Activated CD4-positive, alpha-beta T cell treated with anti-CD3 and anti-CD28 coated beads, Interleukin-2, amount 10 ng/mL, durations not matched to agents 24 days and 14 days (primary cell): Measurements from ENCODE around the gene UPP2. TPM values are rescaled to one million over a fixed set of nuclear protein-coding genes. Genes with fewer than 3 reads are reported as not detected.

Experiments
- DNase-seq: peaks from one replicate; pipeline ENCODE4 v3.0.0; 2022
- H3K27ac Mint-ChIP-seq: one replicate; pipeline ENCODE4 v1.8.0; 2022; ENCODE audit warnings: mild to moderate bottlenecking, mixed read lengths
- H3K27me3 Mint-ChIP-seq: one replicate; pipeline ENCODE4 v1.8.0; 2022; ENCODE audit warnings: mixed read lengths
- H3K36me3 Mint-ChIP-seq: one replicate; pipeline ENCODE4 v1.8.0; 2022; ENCODE audit warnings: low read depth, mild to moderate bottlenecking, mixed read lengths
- H3K4me1 Mint-ChIP-seq: one replicate; pipeline ENCODE4 v1.8.0; 2021; ENCODE audit warnings: mixed read lengths
- H3K4me3 Mint-ChIP-seq: one replicate; pipeline ENCODE4 v1.8.0; 2022; ENCODE audit warnings: mild to moderate bottlenecking, moderate library complexity, mixed read lengths
- H3K9me3 Mint-ChIP-seq: one replicate; pipeline ENCODE4 v1.8.0; 2021; ENCODE audit warnings: mixed read lengths
- intact Hi-C: fragments of 100-400 bp; cut with micrococcal nuclease; formaldehyde crosslinking; loops from one replicate; pipeline ENCODE4 v1.15.1; 2023
- total RNA-seq: library from RNA; stranded (reverse); gene quantifications from 2 replicates; pipeline ENCODE4 v1.2.3, GENCODE V29; 2022

UPP2 gene
- total RNA-seq, 1 donor from 2014 or later, result not detected

DNA sequence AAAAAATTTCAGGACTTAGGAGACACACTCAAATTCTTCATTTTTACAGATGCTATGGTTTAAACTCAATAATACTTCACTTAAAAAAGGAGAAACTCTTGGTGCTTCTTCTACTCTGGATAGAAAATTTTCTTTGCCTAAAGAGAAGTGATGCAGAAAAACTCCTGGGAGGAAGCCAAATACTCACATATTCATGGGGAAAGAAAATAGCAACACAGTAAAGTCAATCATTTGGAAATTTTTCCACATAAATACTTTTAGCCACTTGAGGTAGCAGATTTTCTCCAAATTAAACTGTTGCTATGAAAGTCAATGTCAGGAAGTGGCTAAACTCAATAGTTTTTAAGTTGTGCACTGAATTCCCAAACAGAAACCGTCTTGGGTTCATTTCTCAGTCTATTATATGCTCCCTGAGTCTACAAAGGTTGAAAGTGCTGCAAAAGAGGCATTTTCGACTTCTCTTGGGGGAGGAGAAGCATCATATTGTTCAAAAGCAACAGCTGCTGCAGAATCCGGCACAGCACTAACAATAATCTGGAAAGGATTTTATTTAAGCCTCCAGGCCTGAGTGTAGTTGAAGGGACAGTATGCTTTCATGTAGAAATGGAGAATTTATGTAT, 81.1 kb downstream of the UPP2 start:
- no peaks in the 10 kb centered on the region for H3K36me3 Mint-ChIP-seq
- intact Hi-C loops, result no loop called here
- DNase-seq, result no peak
- H3K27ac Mint-ChIP-seq, result no peak overlapping the region
- no peaks in the 10 kb centered on the region for H3K4me1 Mint-ChIP-seq
- no peaks in the 10 kb centered on the region for H3K9me3 Mint-ChIP-seq
- peaks cover 50% of the 10 kb centered on the region for H3K27me3 Mint-ChIP-seq
- no peak overlapping the region for H3K4me3 Mint-ChIP-seq

DNA sequence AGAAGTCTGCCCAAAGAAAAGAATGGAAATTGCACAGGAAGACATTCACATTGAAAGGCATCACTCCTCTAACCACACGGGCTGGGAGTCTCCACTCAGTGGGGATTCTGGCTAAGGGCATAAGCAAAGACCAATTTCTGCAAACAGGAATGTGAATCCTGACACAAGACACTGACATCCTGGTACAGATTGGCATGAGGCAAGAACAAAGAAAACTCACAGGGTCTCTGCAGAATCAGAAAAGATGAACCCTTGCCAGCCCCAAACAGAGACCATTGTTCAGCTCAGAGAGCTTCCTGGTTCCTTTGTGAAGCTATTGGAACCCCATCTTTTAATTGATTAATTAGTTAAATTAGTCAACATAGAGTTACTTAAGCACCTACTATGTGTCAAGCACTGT, 82.3 kb downstream of the UPP2 start:
- Mint-ChIP-seq H3K4me3 (no peak overlapping the region), H3K27ac (no peak overlapping the region), H3K4me1 (no peaks in the 10 kb centered on the region), H3K9me3 (no peaks in the 10 kb centered on the region), H3K36me3 (no peaks in the 10 kb centered on the region), H3K27me3 (peaks cover 44% of the 10 kb centered on the region)
- DNase-seq, result no peak
- intact Hi-C loops, result no loop called here

DNA sequence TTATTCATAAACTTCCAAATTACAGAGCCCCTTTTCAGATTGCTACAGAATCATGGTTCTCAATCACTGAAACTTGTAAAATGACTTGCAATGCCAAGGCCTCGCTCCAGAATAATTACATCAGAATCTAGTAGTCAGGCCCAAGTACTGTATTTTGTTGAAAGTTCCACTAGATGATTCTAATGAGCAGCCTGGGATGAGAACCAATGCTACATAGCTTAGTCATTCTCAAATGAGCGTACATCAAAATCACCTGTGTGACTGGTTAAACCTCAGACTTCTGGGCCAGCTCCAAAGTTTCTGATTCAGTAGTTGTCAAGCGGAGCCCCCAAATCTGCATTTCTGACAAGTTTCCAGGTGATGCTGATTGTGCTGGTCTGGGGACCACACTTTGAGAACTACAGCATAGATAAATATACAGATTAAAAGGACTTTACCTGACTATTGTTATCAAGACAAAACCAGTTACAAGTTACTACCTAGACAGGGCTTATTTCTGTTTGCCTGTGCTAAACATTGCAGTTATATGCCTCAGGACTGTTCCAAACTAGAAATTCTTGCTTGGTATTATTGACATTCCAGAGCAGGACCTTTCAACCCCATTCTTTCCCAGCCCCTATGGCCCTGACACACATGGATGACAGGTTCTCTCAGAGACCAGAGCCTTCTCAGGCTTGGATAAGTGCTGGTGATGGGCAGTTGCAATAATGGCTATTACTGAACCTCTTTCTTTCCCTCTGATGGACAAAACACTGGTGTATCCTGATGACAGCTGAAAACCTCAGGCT, 83.1 kb downstream of the UPP2 start:
- Mint-ChIP-seq H3K4me1 (peaks cover 4% of the 10 kb centered on the region), H3K27me3 (peaks cover 42% of the 10 kb centered on the region), H3K27ac (no peak overlapping the region), H3K4me3 (no peak overlapping the region), H3K9me3 (no peaks in the 10 kb centered on the region), H3K36me3 (no peaks in the 10 kb centered on the region)
- DNase-seq, result no peak
- intact Hi-C loops, result no loop called here

Other genes starting within 250 kb of the UPP2 start
- 45.5 and 50.7 TPM in 2 replicates for gene ACVR1, start 225.5 kb upstream of the UPP2 start, total RNA-seq